ENCODE measurements around the gene CATSPER3.

CATSPER3 gene

GRCh38 chr5:134975078-134975715, 7.5 kb downstream of the CATSPER3 start:
- Histone ChIP-seq H3K4me3 (ENCODE audit: low read length) (no peak overlapping the region), H3K4me1 (ENCODE audit: low read length) (no peaks in the 10 kb centered on the region), H3K36me3 (replicated peaks; ENCODE audit: insufficient read depth, low read length) (no peaks in the 10 kb centered on the region), H3K9me2 (replicated peaks; ENCODE audit: insufficient read depth, low read length) (no peaks in the 10 kb centered on the region), H3K4me2 (ENCODE audit: low read depth, low read length) (no peak overlapping the region), H3F3A (ENCODE audit: insufficient read depth, low read length) (no peaks in the 10 kb centered on the region), H3K27ac (ENCODE audit: low read length) (no peak overlapping the region), H3K9ac (ENCODE audit: low read length) (no peak overlapping the region), H4K20me1 (ENCODE audit: insufficient read depth, low read length) (no peaks in the 10 kb centered on the region), H3K79me2 (ENCODE audit: low read length) (no peaks in the 10 kb centered on the region), H3K9me3 (replicated peaks; ENCODE audit: insufficient read depth, low read length) (no peaks in the 10 kb centered on the region), H3K27me3 (replicated peaks; ENCODE audit: insufficient read depth, low read length) (no peaks in the 10 kb centered on the region), H2AFZ (ENCODE audit: low read length) (no peak overlapping the region)
- TF ChIP-seq EZH2phosphoT487 (IDR thresholded peaks at IDR 0.05; ENCODE audit: low read length) (no peak), EZH2 (optimal IDR thresholded peaks at IDR 0.05; ENCODE audit: low read depth, low read length) (no peak), CTCF (IDR thresholded peaks at IDR 0.05; ENCODE audit: low read length) (no peak)
- no peak for DNase-seq

GRCh38 chr5:134975843-134976242, 8.1 kb downstream of the CATSPER3 start:
- Histone ChIP-seq H3K4me1 (ENCODE audit: low read length) (no peaks in the 10 kb centered on the region), H3F3A (ENCODE audit: insufficient read depth, low read length) (no peaks in the 10 kb centered on the region), H3K27me3 (replicated peaks; ENCODE audit: insufficient read depth, low read length) (no peaks in the 10 kb centered on the region), H3K79me2 (ENCODE audit: low read length) (no peaks in the 10 kb centered on the region), H2AFZ (ENCODE audit: low read length) (no peak overlapping the region), H3K9me3 (replicated peaks; ENCODE audit: insufficient read depth, low read length) (no peaks in the 10 kb centered on the region), H3K36me3 (replicated peaks; ENCODE audit: insufficient read depth, low read length) (no peaks in the 10 kb centered on the region), H3K9ac (ENCODE audit: low read length) (no peak overlapping the region), H3K27ac (ENCODE audit: low read length) (no peak overlapping the region), H3K4me3 (ENCODE audit: low read length) (no peak overlapping the region), H3K9me2 (replicated peaks; ENCODE audit: insufficient read depth, low read length) (no peaks in the 10 kb centered on the region), H4K20me1 (ENCODE audit: insufficient read depth, low read length) (no peaks in the 10 kb centered on the region), H3K4me2 (ENCODE audit: low read depth, low read length) (no peak overlapping the region)
- no peak for TF ChIP-seq EZH2phosphoT487 (IDR thresholded peaks at IDR 0.05; ENCODE audit: low read length)
- TF ChIP-seq EZH2 (optimal IDR thresholded peaks at IDR 0.05; ENCODE audit: low read depth, low read length), result no peak
- no peak for TF ChIP-seq CTCF (IDR thresholded peaks at IDR 0.05; ENCODE audit: low read length)
- no peak for DNase-seq

- Histone ChIP-seq H3K9me2 (replicated peaks; ENCODE audit: insufficient read depth, low read length) (no peaks in the 10 kb centered on the region), H3K9ac (ENCODE audit: low read length) (no peak overlapping the region)
These were observed 9.1 kb downstream of the CATSPER3 start for GRCh38 chr5:134976841-134977240.

More at GRCh38 chr5:134976841-134977240, 9.1 kb downstream of the CATSPER3 start:
- Histone ChIP-seq H2AFZ (ENCODE audit: low read length) (no peak overlapping the region), H3K4me1 (ENCODE audit: low read length) (no peaks in the 10 kb centered on the region), H4K20me1 (ENCODE audit: insufficient read depth, low read length) (no peaks in the 10 kb centered on the region), H3K27me3 (replicated peaks; ENCODE audit: insufficient read depth, low read length) (no peaks in the 10 kb centered on the region), H3K9me3 (replicated peaks; ENCODE audit: insufficient read depth, low read length) (no peaks in the 10 kb centered on the region), H3K4me3 (ENCODE audit: low read length) (no peak overlapping the region), H3F3A (ENCODE audit: insufficient read depth, low read length) (no peaks in the 10 kb centered on the region), H3K36me3 (replicated peaks; ENCODE audit: insufficient read depth, low read length) (no peaks in the 10 kb centered on the region), H3K27ac (ENCODE audit: low read length) (no peak overlapping the region), H3K79me2 (ENCODE audit: low read length) (no peaks in the 10 kb centered on the region), H3K4me2 (ENCODE audit: low read depth, low read length) (no peak overlapping the region)
- no peak for DNase-seq
- no peak for TF ChIP-seq EZH2 (optimal IDR thresholded peaks at IDR 0.05; ENCODE audit: low read depth, low read length)
- no peak for TF ChIP-seq CTCF (IDR thresholded peaks at IDR 0.05; ENCODE audit: low read length)
- TF ChIP-seq EZH2phosphoT487 (IDR thresholded peaks at IDR 0.05; ENCODE audit: low read length), result no peak

All from MM.1S (cell line).